Skeletal muscle satellite cell (primary cell): Measurements from ENCODE around the gene GNAZ. TPM values are rescaled to one million over a fixed set of nuclear protein-coding genes. Genes with fewer than 3 reads are reported as not detected.
A peak's percentile ranks its signal among the peaks of the same experiment; 100 is the strongest.
"Not testable (repeated sequence)": the region's sequence is repeated elsewhere in the genome, so short reads cannot be mapped to it uniquely, and the experiment has no call there.

ENCODE experiments used
- H3K27me3 ChIP-seq: 2 replicates; pipeline ENCODE4 v1.7.0; 2013; ENCODE audit warnings: low read length; ENCODE audit not compliant: control insufficient read depth, insufficient read depth
- H3K36me3 ChIP-seq: 2 replicates; pipeline ENCODE4 v1.7.0; 2013; ENCODE audit warnings: mild to moderate bottlenecking, control low read depth, low read length; ENCODE audit not compliant: insufficient read depth
- H3K4me1 ChIP-seq: 2 replicates; pipeline ENCODE4 v1.7.0; 2013; ENCODE audit warnings: low read length; ENCODE audit not compliant: control insufficient read depth, insufficient read depth
- H3K4me2 ChIP-seq: 2 replicates; pipeline ENCODE4 v1.7.0; 2013; ENCODE audit warnings: mild to moderate bottlenecking, low read length
- H3K4me3 ChIP-seq: 2 replicates; pipeline ENCODE4 v1.7.0; 2013; ENCODE audit warnings: low read length
- H3K9ac ChIP-seq: 2 replicates; pipeline ENCODE4 v1.7.0; 2013; ENCODE audit warnings: mild to moderate bottlenecking, low read depth, low read length, moderate library complexity
- H3K9me3 ChIP-seq: replicated peaks from 2 replicates; pipeline ENCODE4 v1.7.0; 2013; ENCODE audit warnings: mild to moderate bottlenecking, control low read depth, low read length
- total RNA-seq: library from RNA; depleted of rRNA; stranded (reverse); fragments of >200 nt; gene quantifications from 2 replicates; pipeline ENCODE4 v1.2.3, GENCODE V29; 2012; rRNA removed

GNAZ gene
- 2.0 and 3.3 TPM in 2 replicates for total RNA-seq

DNA sequence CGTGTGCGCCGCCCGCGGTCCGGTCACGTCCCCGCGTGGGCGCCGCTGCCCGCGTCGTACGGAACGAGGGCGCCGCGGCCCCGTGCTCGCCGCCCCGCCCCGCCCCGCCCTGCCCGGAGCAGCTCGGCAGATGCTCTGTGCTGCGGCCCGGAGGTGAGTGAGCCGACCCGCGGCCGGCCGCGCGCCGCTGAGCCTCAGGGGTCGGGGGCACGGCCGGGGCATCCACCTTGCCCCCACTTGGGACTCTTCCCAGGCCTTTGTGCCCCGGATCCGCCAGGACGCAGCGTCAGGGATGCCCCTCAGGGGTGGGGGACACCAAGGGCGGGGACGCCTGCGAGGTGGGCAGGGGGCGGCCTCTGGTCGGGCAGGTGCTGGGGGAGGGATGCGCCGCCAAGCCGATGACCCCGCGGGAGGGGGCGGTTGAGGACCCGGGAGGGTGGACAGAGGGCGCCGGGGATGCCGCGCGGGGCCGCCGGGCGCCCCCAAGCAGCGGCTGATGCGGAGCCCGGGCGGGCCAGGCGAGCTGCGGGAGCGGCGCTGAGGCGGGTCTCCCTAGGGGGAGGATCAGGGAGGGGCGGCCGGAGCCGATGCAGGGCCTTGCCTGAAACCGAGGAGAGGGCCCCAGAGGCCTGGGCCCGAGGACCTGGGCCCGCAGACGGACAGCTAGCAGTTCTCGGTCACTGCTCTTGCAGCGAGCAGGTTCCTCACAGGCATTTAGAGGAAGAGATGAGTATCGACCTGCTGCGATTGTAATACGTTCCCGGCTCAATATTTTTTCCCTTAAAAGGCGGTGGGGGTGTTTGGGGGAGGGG lies at the start of gene GNAZ:
Gene GNAZ, plus strand, starts transcription at position 102 of the 812 bp plus-strand sequence. CDS start 25,177 bp downstream, outside the sequence.
- Histone ChIP-seq H3K9ac (peak within 1 kb of the TSS; percentile 56), H3K36me3 (no peaks in the 10 kb centered on the region), H3K4me1 (peaks cover 9% of the 10 kb centered on the region), H3K4me3 (peak within 1 kb of the TSS; percentile 82), H3K4me2 (peak within 1 kb of the TSS; percentile 100), H3K27me3 (peaks cover 21% of the 10 kb centered on the region), H3K9me3 (no peaks in the 10 kb centered on the region)

DNA sequence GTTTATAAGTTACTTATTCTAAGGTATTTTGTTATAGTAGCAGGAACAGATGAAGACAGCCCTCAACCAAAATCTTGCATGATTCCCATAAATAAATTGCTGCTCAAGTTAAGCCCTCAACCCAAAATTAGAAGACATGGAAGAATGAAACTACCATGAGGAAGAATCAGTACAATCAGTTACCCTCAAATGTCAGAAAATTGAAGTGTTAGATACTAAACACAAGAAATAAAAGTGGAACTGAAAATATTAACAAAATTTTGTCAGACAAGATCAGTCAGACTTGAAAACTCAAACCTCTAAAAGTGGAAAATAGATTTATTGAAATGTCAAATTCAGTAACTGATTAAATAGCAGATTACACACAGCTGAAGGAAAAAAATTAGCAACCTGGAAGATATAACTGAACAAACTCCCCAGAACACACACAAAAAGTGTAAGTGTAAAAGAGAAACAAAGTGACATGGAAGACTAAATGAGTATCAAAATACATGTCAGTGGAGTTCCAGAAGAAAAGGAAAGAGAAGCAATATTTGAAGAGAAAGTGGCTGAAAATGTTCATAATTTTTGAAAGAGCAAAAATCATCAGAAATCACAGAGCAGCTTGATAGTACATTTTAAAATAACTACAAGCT lies 49.5 kb upstream of the GNAZ start:
- Histone ChIP-seq H3K36me3 (no peaks in the 10 kb centered on the region), H3K27me3 (no peaks in the 10 kb centered on the region), H3K4me3 (no peak overlapping the region), H3K9me3 (no peaks in the 10 kb centered on the region), H3K9ac (no peak overlapping the region), H3K4me2 (no peak overlapping the region), H3K4me1 (no peaks in the 10 kb centered on the region)

DNA sequence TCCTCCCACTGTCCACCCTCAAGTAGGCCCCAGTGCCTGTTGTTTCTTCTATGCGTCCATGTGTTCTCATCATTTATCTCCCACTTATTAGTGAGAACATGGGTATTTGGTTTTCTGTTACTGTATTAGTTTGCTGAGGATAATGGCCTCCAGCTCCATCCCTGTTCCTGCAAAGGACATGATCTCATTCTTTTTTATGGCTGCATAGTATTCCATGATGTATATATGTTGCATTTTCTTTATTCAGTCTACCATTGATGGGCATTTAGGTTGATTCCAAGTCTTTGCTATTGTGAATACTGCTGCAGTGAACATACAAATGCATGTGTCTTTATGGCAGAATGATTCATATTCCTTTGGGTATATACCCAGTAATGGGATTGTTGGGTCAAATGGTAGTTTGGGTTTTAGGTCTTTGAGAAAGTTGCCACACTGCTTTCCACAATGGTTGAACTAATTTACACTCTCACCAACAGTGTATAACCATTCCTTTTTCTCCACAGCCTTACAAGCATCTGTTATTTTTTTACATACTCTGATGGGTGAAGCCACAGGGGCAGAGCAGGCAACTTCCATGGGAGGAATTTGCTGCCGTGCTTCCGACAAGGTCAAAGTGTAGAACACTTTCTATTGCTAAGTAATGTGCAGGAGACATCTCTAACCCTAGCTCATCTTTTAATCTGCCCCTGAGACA lies 48.5 kb upstream of the GNAZ start:
- H3K9me3 ChIP-seq, H3K4me2 ChIP-seq, H3K27me3 ChIP-seq, H3K4me3 ChIP-seq, H3K9ac ChIP-seq, H3K36me3 ChIP-seq, H3K4me1 ChIP-seq: not testable (repeated sequence)

- Histone ChIP-seq H3K9me3 (no peaks in the 10 kb centered on the region), H3K27me3 (peaks cover 3% of the 10 kb centered on the region), H3K36me3 (no peaks in the 10 kb centered on the region), H3K4me3 (no peak overlapping the region), H3K4me1 (no peaks in the 10 kb centered on the region), H3K9ac (no peak overlapping the region), H3K4me2 (no peak overlapping the region)
Observed at GRCh38 chr22:23023294-23023693, 47.0 kb upstream of the GNAZ start.

- Histone ChIP-seq H3K4me3 (no peak overlapping the region), H3K27me3 (peaks cover 3% of the 10 kb centered on the region), H3K9ac (no peak overlapping the region), H3K9me3 (no peaks in the 10 kb centered on the region), H3K4me2 (no peak overlapping the region), H3K4me1 (no peaks in the 10 kb centered on the region), H3K36me3 (no peaks in the 10 kb centered on the region)
Observed at GRCh38 chr22:23026777-23027176, 43.5 kb upstream of the GNAZ start.

- not testable (repeated sequence) for H3K9ac ChIP-seq, H3K4me1 ChIP-seq, H3K4me2 ChIP-seq, H3K4me3 ChIP-seq, H3K36me3 ChIP-seq, H3K9me3 ChIP-seq, H3K27me3 ChIP-seq
Observed at GRCh38 chr22:23027849-23028248, 42.5 kb upstream of the GNAZ start.

DNA sequence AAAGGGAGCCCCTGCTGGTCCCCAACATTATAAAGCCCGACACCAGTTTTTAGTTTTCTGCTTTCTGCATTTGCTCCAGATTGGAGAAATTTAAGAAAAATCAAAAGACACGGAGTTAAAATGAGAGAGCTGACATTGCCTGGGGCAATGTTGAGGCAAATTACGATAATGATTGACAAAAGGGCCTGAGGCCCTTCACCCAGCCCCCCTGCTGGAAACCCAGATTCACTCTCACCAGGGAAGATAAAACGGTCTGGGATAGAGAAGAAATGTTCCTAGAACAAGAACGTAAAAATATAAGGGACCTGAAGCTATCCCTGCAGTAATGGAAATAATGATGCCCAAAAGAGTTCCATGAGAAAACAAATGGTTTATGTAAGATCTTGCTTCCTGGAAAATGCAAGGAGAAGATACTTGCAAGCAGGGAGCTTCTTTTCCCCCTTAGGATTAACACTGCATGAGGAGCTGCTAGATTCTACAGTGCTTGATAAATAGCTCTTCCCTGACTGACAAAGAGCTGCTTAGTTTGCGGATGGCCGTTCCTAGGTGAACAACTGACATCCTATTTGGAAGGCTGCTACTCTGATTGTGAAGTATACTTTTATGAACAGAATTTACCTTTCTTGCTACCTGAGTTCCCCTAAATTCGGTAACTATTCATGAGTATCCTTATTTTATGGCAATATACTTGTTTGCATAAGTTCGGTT lies 40.6 kb upstream of the GNAZ start:
- Histone ChIP-seq H3K4me1 (no peaks in the 10 kb centered on the region), H3K9me3 (no peaks in the 10 kb centered on the region), H3K27me3 (peaks cover 13% of the 10 kb centered on the region), H3K4me3 (no peak overlapping the region), H3K4me2 (no peak overlapping the region), H3K36me3 (no peaks in the 10 kb centered on the region), H3K9ac (no peak overlapping the region)

GRCh38 chr22:23031381-23031780 lies 38.9 kb upstream of the GNAZ start:
- Histone ChIP-seq H3K27me3 (peaks cover 10% of the 10 kb centered on the region), H3K36me3 (no peaks in the 10 kb centered on the region), H3K9ac (no peak overlapping the region), H3K4me3 (no peak overlapping the region), H3K4me1 (no peaks in the 10 kb centered on the region), H3K9me3 (no peaks in the 10 kb centered on the region), H3K4me2 (no peak overlapping the region)

GRCh38 chr22:23031786-23032185 lies 38.5 kb upstream of the GNAZ start:
- Histone ChIP-seq H3K27me3 (peaks cover 10% of the 10 kb centered on the region), H3K9ac (no peak overlapping the region), H3K4me1 (no peaks in the 10 kb centered on the region), H3K9me3 (no peaks in the 10 kb centered on the region), H3K4me2 (no peak overlapping the region), H3K36me3 (no peaks in the 10 kb centered on the region), H3K4me3 (no peak overlapping the region)

- Histone ChIP-seq H3K4me1 (no peaks in the 10 kb centered on the region), H3K9me3 (no peaks in the 10 kb centered on the region), H3K27me3 (peaks cover 10% of the 10 kb centered on the region), H3K4me3 (no peak overlapping the region), H3K36me3 (no peaks in the 10 kb centered on the region), H3K4me2 (no peak overlapping the region), H3K9ac (no peak overlapping the region)
Observed at GRCh38 chr22:23032658-23033057, 37.7 kb upstream of the GNAZ start.
